ES-I3 (cell line): Measurements from ENCODE around the gene ANXA3.

Experiments used
- H3K36me3 ChIP-seq: 2 replicates; pipeline ENCODE4 v1.6.1; 2013; ENCODE audit warnings: mild to moderate bottlenecking, low read length, control low read depth, moderate library complexity; ENCODE audit not compliant: insufficient read depth
- H3K4me1 ChIP-seq: 2 replicates; pipeline ENCODE4 v1.6.1; 2013; ENCODE audit warnings: mild to moderate bottlenecking, control low read depth, low read length; ENCODE audit not compliant: insufficient read depth
- H3K9ac ChIP-seq: 2 replicates; pipeline ENCODE4 v1.6.1; 2013; ENCODE audit warnings: low read depth, mild to moderate bottlenecking, low read length, moderate library complexity
- H3K9me3 ChIP-seq: 2 replicates; pipeline ENCODE4 v1.6.1; 2013; ENCODE audit warnings: mild to moderate bottlenecking, low read length, moderate library complexity; ENCODE audit not compliant: control insufficient read depth, insufficient read depth

ANXA3 gene

DNA sequence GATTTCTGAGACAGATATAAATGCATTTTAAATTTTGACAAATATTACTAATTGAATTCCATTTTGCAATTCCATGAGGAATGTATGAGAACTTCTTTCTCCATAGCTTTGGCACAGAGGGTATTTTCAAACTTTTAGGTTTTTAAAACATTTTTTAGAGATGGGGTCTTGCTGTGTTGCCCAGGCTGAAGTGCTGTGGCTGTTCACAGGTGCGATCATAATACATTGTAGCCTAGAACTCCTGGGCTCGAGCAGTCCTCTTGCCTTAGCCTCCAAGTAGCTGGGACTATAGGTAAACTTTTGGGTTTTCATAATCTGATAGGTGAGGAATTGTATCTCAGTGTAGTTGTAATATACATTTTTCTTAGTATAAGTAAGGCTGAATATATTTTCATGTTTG lies 53.4 kb downstream of the ANXA3 start:
- peaks cover 14% of the 10 kb centered on the region for H3K36me3 ChIP-seq

DNA sequence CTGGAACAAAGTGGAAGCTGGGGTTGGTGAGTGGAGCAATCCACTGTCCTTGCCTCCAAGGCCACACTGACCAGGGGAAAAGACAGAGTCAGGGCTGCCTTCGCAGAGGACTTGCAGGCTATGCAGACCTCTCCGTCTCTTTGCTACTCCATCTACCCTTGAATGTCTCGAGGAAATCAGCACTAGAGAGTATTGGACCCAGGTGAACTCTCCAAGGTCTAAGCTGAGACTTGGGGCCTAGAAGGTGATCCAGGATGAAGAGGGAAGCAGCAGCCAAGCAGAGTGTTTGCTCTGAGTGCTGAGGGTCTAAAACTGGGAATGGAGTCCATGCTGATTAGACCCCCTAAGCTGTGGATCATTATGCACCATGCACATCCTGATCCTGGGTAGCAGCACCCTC lies 54.5 kb downstream of the ANXA3 start:
- no peaks in the 10 kb centered on the region for H3K4me1 ChIP-seq
- no peak overlapping the region for H3K9ac ChIP-seq
- H3K9me3 ChIP-seq, result no peaks in the 10 kb centered on the region
- H3K36me3 ChIP-seq, result peaks cover 14% of the 10 kb centered on the region

More for the DNA sequence above, 53.4 kb downstream of the ANXA3 start:
- no peak overlapping the region for H3K9ac ChIP-seq
- no peaks in the 10 kb centered on the region for H3K9me3 ChIP-seq
- H3K4me1 ChIP-seq, result no peaks in the 10 kb centered on the region

DNA sequence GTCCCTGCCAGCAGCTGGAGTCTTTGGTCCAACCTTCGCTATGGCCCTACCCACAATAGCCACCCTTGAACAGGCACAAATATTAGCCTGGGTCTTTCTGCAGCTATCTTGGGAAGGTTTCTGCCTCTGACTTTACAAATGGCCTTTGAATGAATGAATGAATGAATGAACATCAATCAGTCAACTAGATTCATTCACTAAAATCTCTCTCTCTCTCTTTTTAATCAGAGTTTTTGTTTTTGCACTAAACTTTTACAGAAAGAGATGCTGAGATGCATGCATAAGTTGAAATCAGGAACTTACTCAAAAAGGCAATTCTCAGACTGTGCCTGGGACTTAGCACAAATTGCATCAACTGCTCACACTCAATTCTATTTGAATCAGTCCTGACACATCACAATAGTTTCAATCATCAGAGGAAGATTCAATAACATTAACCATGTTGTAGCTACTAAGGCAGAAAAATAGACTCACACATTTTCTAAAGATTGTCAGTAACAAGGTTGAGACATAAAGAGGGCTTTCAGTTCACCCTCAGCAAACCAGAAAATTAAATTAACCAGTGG lies 55.0 kb downstream of the ANXA3 start:
- Histone ChIP-seq H3K9me3 (no peaks in the 10 kb centered on the region), H3K9ac (no peak overlapping the region), H3K36me3 (peaks cover 14% of the 10 kb centered on the region), H3K4me1 (no peaks in the 10 kb centered on the region)

DNA sequence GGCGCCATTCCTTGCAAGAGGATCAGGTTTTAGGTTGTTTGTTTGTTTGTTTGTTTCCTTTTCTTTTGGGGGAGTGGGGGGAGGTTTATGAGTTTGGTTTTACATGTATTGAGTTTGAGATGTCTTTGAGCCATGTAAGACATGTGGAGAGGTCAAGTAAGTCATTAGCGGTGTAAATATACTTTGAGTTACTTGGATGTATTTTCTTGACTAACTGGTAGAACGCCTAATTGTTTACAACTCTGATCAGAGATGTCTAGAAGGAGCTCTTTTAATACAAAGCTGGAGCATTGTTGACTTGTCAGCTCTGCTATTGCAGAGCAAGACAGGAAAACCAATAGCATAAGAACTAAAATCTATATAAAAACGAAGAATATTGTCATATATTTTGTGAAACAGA lies 57.1 kb downstream of the ANXA3 start:
- Histone ChIP-seq H3K9me3 (no peaks in the 10 kb centered on the region), H3K4me1 (no peaks in the 10 kb centered on the region), H3K9ac (no peak overlapping the region), H3K36me3 (peaks cover 12% of the 10 kb centered on the region)

DNA sequence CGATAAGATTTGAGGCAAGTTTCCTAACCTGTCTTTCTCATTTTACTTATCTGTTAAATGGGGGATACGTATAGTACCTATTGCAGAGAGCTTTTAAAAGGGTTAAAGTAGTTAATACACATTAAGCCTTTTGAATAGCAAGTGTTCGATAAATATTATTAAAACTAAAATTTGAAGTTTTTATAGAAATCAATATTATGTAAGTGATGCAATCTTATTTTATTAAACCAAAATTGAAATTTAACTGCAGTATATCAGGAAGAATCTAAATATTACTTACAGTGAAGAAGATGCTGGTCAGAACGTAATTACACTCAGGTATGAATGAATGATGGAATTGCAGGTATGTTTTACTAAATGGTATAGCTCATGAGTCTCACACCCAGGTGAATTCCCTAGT lies 58.0 kb downstream of the ANXA3 start:
- Histone ChIP-seq H3K36me3 (peaks cover 8% of the 10 kb centered on the region), H3K9me3 (no peaks in the 10 kb centered on the region), H3K9ac (no peak overlapping the region), H3K4me1 (0 out of 2 replicates have a peak, but pooled peaks cover 4% of the 10 kb centered on the region)

DNA sequence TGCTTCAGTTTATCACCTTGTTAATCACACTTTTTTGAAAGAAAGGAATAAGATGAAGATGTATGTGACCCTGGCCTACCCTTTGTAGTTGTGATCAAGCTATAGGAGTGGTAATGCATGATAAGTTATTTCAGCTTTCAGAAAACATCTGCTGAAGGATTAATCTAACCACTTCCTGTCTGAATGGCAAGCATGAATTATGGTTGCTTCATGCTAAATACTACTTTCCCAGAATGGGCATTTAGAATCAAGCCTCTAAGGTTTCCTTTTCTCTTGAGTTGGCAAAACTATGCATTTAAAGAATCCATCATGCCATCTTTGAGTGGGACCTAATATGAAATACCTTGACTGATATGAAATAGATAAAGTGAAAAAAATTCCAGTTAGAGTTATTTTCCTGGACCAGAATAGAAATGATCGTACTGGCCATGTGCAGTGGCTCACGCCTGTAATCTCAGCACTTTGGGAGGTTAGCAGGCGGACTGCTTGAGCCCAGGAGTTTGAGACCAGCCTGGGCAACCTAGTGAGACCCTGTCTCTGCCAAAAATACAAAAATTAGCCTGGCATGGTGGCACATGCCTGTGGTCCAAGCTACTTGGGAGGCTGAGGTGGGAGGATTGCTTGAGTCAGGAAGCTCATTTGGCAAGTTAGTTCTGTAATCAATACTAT lies 59.1 kb downstream of the ANXA3 start:
- H3K4me1 ChIP-seq, result 0 out of 2 replicates have a peak, but pooled peaks cover 4% of the 10 kb centered on the region
- peaks cover 5% of the 10 kb centered on the region for H3K36me3 ChIP-seq
- H3K9me3 ChIP-seq, result no peaks in the 10 kb centered on the region
- no peak overlapping the region for H3K9ac ChIP-seq

DNA sequence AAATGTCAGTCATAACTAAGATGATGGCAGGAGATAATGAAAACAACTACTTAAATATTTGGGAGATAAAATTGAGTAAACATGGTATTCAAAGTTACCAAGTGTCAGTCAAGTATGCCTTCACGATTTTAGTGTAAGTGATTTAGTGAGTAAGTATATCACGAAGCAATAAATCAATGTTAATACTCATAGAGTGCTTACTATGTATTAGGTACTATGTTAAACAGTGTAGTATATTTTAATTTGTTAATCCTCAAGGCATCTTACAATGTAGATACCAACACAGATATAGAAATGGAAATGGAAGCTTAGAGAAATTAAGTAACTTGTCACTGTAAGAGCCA lies 59.6 kb downstream of the ANXA3 start:
- Histone ChIP-seq H3K9ac (no peak overlapping the region), H3K36me3 (peaks cover 3% of the 10 kb centered on the region), H3K4me1 (0 out of 2 replicates have a peak, but pooled peaks cover 4% of the 10 kb centered on the region), H3K9me3 (no peaks in the 10 kb centered on the region)

DNA sequence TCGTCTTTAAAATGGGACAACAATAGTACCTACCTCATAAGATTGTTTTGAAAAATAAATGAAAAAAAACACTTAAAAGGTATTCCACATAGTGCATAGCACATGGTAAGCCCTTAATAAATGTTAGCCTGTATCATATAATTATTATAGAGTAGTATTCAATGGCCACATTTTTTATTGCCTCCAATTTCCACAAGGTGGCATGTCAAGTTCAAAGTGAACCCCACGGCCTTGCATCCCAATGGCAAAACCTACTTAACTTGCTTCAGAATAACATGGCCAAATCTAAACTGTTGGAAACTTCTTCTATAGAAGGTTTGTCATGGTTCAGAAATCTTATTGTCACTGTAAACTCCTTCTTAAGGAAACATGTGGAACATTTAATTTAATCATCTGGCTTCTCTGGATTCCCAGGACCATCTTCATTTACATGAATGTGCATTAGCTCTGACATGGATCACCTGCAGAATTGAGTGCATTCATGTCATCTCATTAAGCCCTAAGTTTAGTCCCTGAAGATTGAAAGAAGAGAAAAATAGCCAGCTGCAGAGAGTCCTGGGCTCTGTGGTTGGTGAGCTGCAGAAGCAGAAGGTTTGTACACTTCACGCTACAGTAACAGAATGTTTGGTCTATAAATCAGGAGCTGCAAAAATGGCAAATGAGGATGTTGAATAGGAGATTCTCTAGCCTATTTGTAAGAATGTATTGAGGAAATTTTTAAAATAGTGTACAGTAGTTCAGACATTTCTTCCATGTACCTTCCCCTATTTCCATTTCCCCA lies 61.0 kb downstream of the ANXA3 start:
- H3K9me3 ChIP-seq, result no peaks in the 10 kb centered on the region
- H3K4me1 ChIP-seq, result 0 out of 2 replicates have a peak, but pooled peaks cover 4% of the 10 kb centered on the region
- H3K36me3 ChIP-seq, result no peaks in the 10 kb centered on the region; the same call in 1 of the 2 replicates
- no peak overlapping the region for H3K9ac ChIP-seq

DNA sequence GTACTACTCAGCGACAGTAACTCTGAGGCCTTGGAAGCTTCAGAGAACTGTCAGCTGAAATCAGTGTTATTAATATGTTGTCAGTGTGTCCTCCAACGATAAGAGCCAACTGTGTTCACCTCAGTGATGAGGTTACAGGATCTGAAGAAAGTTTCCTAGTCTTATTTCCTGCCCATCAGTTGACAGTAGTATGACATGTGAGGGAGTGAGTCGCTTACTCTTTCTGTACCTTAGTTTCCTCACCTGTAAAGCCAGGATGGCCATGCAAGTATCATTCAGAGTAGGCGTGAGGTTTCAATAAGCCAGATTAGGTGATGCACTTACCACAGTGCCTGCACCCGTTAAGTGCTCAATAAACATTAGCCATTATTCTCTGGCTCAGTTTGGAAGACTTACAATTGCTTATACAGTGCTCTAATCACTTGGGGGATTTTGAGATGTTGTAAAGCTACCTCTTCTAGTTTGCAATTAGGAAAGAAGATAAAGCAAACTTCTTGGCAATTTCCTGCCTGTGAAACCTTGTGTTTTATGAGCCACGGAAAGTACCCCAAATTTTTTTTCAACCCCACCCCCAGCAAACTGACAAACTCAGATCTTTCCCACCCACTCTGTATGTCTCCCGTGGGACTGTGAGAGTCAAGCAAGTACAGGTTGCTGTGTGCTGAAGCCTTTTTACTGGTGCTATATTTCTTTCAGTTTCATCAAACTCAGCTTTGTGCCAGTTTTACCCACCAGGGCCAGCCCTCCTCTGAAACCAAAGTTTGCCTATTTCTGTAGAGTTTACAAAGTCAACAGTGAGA lies 62.2 kb downstream of the ANXA3 start:
- Histone ChIP-seq H3K4me1 (0 out of 2 replicates have a peak, but pooled peaks cover 4% of the 10 kb centered on the region), H3K36me3 (no peaks in the 10 kb centered on the region; the same call in 1 of the 2 replicates), H3K9ac (no peak overlapping the region), H3K9me3 (no peaks in the 10 kb centered on the region)

DNA sequence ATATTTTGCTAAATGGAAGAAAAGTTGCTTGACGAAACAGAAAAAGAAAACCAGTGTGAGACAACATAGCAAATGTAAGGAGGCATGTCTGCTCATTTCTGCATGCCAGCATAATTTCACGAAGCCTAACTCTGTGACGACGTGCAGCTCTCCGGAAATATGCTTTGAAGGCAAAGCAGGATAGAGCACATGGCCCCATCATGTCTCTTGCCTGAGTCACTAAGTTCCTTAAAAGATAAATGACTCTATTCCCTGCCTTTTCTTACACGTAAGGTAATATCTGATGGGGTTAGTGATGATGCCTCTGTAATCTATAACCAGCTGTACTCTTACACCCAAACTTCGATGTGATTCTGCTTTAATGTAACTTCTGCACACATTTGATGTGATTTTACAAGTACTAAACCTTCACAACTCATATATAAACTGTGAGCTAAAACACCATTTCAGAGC lies 64.5 kb downstream of the ANXA3 start:
- Histone ChIP-seq H3K4me1 (0 out of 2 replicates have a peak, but pooled peaks cover 4% of the 10 kb centered on the region), H3K9me3 (no peaks in the 10 kb centered on the region), H3K9ac (no peak overlapping the region), H3K36me3 (no peaks in the 10 kb centered on the region)

DNA sequence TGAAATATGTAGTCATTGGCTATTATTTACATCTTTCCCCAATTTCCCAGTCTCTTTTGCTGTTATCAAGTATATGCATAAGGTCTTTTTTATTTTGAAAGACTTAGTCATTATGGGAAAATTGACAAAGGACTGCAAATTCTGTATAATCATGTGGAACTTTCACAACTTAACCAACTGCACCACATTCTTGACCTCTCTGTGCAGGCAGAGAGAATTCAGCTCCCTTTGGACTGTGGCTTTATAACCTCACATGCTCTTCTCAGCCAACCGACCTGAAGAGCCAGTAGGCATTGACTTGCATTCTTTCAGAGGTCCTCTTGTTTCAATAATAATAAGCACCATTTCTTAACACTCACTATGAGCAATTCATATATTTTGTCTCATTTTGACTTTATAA lies 66.9 kb downstream of the ANXA3 start:
- H3K36me3 ChIP-seq, result no peaks in the 10 kb centered on the region
- no peak overlapping the region for H3K9ac ChIP-seq
- no peaks in the 10 kb centered on the region for H3K9me3 ChIP-seq
- 0 out of 2 replicates have a peak, but pooled peaks cover 9% of the 10 kb centered on the region for H3K4me1 ChIP-seq

DNA sequence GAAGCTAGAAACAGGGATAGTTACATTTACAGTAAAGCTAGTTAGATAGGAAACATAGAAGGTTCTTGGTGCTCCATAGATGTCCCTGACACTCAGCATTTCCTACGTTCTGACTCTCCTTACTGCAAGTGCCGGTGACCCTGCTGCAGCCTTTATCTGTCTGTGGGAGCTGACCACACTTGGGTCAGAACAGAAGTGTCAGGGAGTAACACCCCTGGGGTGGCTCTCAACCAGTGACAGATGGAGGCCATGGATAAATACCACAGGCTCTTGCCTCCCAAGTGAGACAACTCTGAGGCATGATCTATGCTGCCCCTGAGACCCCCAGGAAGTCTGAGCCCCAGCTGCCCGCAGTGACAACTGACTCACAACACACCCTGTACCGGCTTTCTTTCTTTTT lies 69.8 kb downstream of the ANXA3 start:
- H3K36me3 ChIP-seq, result no peaks in the 10 kb centered on the region

DNA sequence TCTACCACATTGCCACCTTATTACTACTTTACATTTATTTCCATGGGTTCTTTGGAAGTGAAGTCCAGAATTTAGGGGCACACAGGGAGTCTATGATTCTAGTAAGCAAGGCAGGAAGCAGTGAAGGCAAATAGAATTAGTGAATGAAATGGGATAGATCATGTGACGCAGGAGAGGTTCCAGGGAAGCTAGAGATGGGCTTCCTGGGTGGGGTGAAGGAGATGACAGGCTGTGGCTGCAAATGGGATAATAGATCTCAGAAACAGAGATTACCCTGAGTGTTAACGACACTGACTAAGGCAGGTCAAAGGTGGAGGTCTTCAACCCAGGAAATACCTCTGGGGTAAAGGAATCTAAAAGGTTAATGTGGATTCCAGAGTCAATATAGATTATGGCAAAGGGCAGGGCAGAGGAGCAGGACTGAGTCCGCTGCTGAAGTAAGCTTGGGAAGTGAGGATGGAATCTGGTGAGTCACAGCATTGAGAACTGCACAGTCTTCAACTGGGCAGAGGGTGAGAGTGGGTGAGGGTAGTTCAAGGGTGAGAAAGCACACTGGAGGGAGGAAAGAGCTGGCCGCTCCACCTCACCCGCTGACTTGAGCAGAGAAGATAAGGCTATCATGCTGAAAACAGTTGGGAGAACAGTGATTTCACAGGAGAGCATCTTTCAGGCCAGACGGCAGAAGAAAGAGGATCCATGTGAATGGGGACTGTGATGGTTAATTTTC lies 70.8 kb downstream of the ANXA3 start:
- Histone ChIP-seq H3K9ac (no peak overlapping the region), H3K9me3 (no peaks in the 10 kb centered on the region), H3K4me1 (0 out of 2 replicates have a peak, but pooled peaks cover 5% of the 10 kb centered on the region), H3K36me3 (no peaks in the 10 kb centered on the region)

More for the DNA sequence above, 69.8 kb downstream of the ANXA3 start:
- Histone ChIP-seq H3K4me1 (0 out of 2 replicates have a peak, but pooled peaks cover 5% of the 10 kb centered on the region), H3K9me3 (no peaks in the 10 kb centered on the region), H3K9ac (no peak overlapping the region)
